ENCODE results near the gene GNG7. TPM values are rescaled to one million over a fixed set of nuclear protein-coding genes. Genes with fewer than 3 reads are reported as not detected.

Gene GNG7
- total RNA-seq, 1 donor: not detected

DNA sequence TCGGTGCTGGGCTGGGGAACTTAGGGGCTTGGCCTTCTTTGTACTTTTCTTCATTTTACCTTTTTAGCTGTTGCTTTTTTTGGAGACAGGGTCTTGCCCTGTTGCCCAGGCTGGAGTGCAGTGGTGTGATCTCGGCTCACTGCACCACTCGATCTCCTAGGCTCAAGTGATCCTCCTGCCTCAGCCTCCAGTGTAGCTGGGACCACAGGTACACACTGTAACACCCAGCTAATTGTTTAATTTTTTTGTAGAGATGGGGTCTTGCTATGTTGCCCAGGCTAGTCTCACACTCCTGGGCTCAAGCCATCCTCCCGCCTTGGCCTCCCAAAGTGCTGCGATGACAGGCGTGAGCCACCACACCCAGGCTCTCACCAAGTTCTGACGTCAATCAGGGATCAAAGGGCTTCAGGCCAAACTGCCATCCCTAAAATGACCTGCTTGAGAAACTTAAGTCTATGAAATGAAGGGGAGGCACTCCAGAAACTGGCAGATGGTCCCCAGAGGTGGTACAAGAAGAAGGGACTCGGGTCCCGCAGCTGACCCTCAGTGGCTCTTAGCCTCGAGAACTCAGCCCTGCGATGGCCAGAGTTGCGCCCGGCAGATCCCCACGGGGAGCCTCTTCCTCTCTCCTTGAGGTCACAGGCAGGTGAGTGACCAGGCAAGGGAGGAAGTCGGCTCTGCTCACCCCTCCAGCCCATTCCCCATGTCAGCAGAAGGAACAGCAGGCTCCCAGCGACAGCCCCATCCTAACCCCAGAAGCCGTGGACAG is 61.7 kb downstream of the GNG7 start:
- TF ChIP-seq, protein P1, sequence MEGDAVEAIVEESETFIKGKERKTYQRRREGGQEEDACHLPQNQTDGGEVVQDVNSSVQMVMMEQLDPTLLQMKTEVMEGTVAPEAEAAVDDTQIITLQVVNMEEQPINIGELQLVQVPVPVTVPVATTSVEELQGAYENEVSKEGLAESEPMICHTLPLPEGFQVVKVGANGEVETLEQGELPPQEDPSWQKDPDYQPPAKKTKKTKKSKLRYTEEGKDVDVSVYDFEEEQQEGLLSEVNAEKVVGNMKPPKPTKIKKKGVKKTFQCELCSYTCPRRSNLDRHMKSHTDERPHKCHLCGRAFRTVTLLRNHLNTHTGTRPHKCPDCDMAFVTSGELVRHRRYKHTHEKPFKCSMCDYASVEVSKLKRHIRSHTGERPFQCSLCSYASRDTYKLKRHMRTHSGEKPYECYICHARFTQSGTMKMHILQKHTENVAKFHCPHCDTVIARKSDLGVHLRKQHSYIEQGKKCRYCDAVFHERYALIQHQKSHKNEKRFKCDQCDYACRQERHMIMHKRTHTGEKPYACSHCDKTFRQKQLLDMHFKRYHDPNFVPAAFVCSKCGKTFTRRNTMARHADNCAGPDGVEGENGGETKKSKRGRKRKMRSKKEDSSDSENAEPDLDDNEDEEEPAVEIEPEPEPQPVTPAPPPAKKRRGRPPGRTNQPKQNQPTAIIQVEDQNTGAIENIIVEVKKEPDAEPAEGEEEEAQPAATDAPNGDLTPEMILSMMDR (IDR thresholded peaks at IDR 0.05; ENCODE audit: insufficient read depth, low read depth, low read length): no peak
- H3K4me3 ChIP-seq (ENCODE audit: low read depth, low read length): no peak overlapping the region
- DNase-seq (ENCODE audit: low read depth): no peak

DNA sequence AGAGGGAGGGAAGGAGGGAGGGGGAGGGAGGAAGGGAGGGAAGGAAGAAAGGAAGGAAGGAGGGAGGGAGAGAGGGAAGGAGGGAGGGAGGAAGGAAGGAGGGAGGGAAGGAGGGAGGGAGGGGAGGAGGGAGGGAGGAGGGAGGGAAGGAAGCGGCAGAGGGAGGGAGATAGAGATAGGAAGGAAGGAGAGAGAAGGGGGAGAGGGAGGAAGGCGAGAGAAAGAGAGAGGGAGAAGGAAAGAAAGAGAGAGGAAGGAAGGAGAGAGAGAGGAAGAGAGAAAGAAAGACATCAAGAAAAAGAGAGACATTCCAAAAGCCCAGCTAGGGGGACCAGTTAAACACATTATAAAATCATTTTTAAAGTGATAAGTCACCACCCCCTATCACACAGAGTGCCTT is 62.5 kb downstream of the GNG7 start:
- DNase-seq (ENCODE audit: low read depth): no peak
- H3K4me3 ChIP-seq (ENCODE audit: low read depth, low read length): no peak overlapping the region
- TF ChIP-seq, protein P1 (IDR thresholded peaks at IDR 0.05; ENCODE audit: insufficient read depth, low read depth, low read length): no peak

DNA sequence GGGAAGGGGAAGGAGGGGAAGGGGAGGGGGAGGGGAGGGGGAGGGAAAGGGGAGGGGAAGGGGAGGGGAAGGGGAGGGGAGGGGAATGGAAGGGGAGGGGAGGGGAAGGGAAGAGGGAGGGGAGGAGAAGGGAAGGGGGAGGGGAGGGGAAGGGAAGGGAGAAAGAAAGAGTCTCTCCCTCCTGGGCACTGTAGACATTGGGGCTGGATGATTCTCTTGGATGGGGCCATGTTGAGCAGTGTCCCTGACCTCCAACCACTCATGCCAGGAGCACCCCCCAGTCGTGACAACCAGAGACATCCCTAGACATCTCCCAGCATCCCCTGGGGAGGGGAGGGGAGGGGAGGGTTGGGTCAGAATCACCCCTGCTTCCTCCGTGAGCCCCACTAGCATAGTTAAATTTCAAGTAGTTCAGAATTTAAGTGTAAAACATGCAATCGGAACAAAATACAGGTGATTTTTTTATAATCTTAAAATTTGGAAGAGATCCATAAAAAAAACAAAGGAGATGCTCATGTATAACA is 64.0 kb downstream of the GNG7 start:
- H3K4me3 ChIP-seq (ENCODE audit: low read depth, low read length): no peak overlapping the region
- no peak for DNase-seq (ENCODE audit: low read depth)
- TF ChIP-seq, protein P1 (IDR thresholded peaks at IDR 0.05; ENCODE audit: insufficient read depth, low read depth, low read length): no peak

DNA sequence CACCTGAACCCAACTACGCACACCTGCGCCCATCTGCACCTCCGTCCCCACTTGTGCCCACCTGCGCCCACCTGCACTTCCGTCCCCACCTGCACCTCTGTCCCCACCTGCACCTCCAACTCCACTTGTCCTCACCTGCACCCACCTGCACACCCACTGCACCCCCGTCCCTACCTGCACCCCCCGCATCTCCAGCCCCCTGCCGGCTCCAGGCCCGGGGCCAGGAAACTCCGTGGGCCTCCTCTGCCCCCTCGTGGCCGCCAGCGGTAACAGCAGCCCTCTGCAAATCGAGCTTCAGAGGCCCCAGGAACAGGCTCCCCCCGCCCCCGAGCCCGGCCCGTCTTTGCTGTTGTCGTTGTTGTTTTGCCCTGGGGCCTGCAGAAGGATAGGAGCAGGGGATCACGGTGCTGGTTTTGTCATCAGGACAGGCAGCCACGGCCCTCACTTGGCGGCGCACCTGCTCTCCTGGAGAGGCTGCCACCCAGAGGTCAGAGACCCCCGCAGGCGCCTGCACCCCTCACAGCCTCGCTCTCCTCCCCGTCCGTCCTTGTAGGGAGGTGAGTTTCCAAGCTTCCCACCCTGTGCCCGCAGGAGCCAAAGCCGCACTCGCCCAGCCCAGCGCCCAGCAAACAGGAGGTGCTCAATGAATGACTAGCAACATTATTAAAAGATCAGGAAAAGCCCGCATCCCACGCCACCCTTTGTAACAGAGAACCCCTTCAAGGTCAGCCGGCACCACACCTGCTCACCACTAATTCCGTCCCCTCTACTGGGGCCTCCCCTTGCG is 65.4 kb downstream of the GNG7 start:
- TF ChIP-seq, protein P1 (IDR thresholded peaks at IDR 0.05; ENCODE audit: insufficient read depth, low read depth, low read length): peak; percentile 81
- no peak overlapping the region for H3K4me3 ChIP-seq (ENCODE audit: low read depth, low read length)
- peak; percentile 46 for DNase-seq (ENCODE audit: low read depth)

DNA sequence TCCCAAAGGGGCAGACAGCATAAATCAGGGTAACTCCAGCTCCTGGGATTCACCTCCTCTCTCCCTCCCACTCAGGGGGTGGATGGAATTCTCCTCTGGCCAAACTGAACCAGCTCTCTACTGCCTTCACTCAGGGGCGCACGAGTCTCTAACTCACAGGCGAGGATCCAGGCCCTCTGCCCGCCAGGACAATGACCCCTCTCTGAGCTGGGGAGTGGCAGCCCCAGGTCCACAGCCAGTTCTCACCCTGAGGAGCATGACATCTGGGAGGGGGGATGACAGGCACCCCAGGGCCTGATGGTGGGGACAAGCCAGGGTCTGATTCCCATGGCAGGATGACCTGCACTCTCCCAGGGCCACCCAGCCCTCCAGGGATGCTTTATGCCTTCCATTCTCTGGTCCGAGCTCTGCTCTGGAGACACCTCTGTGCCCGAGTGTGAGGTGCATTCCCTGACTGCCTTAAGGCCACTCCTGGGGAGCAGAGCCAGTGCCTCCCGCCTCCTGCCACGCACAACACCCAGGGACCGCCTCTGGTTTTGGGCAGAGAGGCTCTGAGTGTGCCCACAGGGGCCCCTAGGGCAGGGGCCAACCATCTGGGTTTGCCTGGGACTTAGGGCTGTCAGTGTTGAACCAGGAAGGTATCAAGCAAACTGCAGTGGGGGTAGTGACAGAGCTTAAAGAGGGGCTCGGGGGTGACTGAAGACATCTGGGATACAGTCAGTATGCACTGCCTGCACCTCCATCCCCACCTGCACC is 66.2 kb downstream of the GNG7 start:
- no peak overlapping the region for H3K4me3 ChIP-seq (ENCODE audit: low read depth, low read length)
- no peak for DNase-seq (ENCODE audit: low read depth)
- TF ChIP-seq, protein P1 (IDR thresholded peaks at IDR 0.05; ENCODE audit: insufficient read depth, low read depth, low read length): no peak

DNA sequence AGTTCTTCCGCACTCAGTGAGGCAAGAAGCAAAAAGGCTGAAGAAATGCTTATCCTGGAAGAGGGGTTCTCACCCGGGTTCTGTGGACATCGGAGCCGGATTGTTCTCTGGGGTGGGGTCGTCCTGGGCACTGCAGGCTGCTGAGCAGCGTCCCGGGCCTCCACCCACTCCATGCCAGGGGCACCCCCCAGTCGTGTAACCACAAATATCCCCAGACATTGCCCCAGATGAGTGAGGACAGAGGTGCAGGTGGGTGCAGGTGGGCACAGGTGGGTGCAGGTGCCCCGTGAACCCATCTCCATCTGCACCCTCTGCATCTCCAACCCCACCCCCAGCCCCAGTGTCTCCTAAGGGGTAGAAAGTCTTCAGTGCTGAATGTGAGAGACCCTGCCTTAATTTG is 67.5 kb downstream of the GNG7 start:
- H3K4me3 ChIP-seq (ENCODE audit: low read depth, low read length): no peak overlapping the region
- DNase-seq (ENCODE audit: low read depth): no peak
- TF ChIP-seq, protein P1 (IDR thresholded peaks at IDR 0.05; ENCODE audit: insufficient read depth, low read depth, low read length): no peak
